Head of caudate nucleus (tissue), 42 donors: Measurements from ENCODE around the gene SLC49A4.

Experiments
- DNase-seq, 42 donors: peaks; one replicate each; pipeline versions ENCODE4 v3.0.0 to v3.0.0-alpha.2; 2020 to 2021; ENCODE audit warnings: mixed read lengths in 7 of 42
- intact Hi-C: fragments of 100-400 bp; cut with DNase I; formaldehyde crosslinking; loops from one replicate; pipeline ENCODE4 v1.15.0; 2022

Gene SLC49A4

DNA sequence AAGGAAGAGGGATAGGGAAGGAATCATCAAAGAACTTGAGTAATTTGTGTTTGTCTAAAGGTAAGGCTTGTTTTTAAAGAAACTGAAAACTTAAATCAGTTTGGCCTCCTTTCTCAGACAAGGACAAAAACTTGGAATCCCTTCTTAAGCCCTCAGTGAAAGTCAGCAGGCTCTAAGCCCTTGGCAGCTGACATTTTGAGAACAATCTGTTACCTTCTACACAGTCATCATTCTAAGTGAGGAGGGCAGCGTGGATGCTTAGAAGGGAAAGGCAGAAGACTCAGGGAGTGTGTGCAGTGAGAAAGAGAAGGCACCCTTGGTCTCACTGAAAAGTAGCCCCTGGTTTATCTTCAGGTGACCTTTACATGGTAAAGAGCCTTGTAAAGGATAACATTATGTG is 12.1 kb upstream of the SLC49A4 start:
- DNase-seq: no peak
- intact Hi-C loops: no loop called here

DNA sequence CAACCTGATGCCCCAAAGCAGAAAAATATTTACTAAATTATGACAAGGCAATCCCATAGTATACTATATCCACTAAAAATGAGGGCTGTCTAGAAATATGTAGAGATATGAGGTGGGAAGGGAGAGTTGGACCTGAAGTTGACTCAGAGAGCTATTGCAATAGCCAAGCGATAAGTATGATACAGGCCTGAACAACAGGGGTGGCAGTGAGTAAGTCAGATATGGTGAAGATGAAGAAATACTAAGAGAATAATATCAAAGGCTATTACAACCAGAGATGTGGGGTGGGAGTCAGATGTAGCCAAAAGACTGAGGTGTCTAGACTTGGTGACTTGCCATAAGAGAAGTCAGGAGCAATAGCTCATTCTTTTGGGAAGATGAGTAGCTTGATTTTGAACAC is 10.4 kb upstream of the SLC49A4 start:
- DNase-seq: no peak
- intact Hi-C loops: no loop called here

DNA sequence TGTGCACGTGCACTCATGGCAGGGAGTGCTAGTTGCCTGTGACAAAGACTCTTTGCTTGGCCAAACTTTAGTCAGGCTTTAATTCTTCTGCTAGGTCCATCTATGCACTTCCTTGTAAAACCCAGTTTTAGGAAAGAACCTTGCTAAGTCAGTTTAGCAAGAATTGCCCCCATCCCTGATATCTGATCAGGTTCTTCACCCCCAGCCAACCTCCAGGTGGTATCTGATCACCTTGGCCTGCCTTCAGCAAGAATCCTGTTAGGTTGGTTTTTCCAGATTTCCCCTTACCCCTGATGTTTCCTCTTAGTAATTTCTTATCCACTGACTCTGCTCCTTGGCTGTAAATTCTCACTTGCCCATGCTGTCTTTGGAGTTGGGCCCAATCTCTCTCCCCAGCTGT is 9.6 kb upstream of the SLC49A4 start:
- DNase-seq: no peak
- intact Hi-C loops: no loop called here

DNA sequence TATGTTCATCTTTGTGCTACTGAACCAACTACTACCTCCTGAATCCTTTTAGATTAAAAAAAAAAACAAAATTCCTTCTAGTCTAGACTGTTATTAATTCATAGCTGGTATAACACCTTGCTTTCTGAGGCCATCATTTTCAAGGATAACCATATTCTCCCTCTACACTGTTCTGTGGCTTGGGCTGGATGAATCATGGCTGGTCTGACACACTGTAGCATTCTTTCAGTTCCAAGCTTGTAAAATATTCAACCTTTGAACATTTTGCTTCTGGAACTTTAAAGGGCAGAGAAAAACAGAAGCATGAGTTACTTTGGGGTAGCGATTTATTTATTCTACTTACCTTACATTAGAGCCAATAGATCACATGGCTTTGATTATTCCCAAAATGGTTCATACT is 8.8 kb upstream of the SLC49A4 start:
- DNase-seq: no peak
- intact Hi-C loops: no loop called here

DNA sequence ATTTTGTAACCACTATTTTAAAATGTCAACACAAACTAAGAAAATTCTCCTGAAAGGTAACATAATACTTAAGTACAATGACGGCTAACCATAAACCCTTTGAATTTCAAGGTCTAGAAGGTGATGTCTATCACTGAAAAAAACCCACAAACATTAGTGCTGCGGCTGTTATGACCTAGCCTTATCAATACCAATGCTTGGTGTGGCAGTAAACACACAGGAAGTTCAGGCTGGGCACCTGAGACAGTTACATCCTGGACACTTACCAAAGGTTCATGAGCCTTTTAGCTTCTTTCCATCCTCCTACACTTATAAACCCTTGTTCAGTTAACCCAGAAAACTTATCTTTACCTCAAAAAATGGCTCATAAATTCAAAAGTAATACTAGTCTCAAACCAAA is 7.0 kb upstream of the SLC49A4 start:
- intact Hi-C loops: no loop called here
- DNase-seq: no peak

DNA sequence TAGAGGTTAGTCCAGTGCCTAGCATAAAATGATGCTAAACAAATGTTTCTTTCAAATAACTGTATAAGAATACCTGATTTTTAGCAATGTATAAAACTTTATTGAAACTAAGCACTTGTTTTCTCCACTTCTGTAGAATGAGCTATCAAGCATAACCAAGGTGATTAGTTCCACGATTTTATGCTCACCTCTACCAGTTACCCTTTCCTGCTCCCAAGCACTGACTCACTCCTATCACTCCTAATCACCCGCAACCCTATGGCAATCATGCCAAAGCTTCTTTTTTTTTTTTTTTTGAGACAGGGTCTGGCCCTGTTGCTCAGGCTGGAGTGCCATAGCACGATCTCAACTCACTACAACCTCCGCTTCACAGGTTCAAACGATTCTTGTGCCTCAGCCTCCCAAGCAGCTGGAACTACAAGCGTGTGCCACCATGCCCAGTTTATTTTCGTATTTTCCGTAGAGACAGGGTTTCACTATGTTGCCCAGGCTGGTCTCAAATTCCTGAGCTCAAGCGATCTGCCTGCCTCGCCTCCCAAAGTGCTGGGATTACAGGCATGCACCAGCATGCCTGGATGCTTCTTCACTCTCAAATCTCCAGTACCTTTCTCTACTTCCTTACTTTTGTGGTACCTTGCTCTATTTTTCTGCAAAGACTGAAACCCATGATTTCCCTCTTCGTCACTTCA is 5.1 kb upstream of the SLC49A4 start:
- no peak for DNase-seq
- intact Hi-C loops: no loop called here

DNA sequence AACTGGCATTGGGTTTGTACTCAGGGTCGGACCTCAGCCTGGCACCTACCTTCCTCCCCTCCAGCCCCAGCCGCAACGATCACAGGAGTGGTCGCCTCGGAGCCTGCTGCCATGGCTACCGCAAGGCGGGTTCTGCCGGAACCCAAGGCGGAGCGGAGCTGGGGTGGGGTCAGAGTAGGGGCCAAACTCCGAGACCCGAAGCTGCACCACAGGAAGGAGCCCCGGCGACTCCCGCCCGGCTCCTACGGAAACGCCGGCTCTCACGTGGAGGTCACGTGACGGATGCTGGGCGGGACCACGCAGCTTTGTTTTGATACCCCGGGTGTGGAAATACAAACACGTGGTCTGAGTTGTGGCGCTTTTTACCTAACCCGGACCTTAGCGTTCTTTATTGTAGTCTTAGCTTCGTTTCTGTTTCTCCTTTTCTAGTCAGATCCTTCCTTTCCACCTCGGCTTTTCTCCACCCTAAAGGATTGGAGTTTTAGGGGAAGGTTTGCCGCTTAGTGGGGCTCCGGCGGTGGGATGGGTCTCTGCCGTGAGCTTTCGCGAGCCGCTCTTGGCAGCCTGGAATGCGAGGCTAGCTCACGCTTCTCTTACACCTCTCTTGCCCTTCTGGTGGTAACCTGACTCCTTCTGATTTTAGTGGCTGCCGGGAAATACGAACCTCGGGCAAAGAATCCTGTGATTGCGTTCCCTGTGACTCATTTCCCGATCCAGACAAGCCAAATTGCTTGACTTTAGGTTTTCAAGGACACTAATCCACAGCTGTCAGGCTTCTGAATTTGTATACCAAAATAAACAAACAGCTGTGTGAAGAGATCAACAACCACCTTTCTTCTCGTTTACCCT is 1.1 kb upstream of the SLC49A4 start, which contains the start of gene HSPBAP1:
Gene HSPBAP1, minus strand, starts transcription at position 264 of the 849 bp plus-strand sequence. Its CDS starts 151 bp downstream, at position 113.
- intact Hi-C loops: no loop called here

DNA sequence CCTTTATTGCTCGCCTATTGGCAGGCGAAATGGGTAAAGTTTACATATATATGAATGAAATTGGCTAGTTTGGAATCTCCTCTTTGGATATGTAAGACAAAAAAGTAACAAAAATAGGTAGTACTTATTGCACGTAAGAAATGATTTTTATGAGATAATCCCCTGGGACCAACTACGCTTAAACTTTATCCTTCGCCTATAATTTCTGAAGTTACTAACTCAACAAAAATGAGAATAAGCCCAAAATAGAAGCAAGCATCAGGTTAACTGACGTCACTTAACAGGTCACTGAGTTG is 438 bp upstream of the SLC49A4 start:
- intact Hi-C loops: no loop called here
- no peak for DNase-seq

More for the DNA sequence above, 1.1 kb upstream of the SLC49A4 start, which contains the start of gene HSPBAP1:
- peak; percentile 89 to 99 (median 96) for DNase-seq

DNA sequence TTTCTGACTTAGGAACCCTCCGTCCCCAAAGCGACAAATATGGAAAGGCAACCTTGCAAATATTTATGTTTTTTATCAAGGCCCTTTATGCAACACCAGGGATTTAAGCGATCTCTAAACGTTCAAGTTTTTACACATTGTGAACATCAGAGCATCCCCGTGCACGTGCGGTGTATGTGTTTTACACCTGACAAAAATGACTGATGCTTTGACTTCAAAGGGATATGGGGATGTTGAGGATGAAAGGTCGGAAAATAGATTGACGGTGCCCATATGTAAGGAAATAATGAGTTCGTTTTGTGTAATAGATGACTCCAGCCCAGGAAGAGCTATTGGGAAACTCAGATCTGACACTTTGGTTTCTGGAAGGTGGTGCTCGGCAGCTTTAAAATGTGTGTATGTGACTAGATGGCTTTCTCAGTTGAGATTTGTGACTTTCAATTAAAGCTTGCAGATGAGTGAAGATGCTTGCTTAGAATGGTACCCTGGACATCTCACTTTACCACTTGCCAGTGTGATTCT is 866 bp downstream of the SLC49A4 start:
- intact Hi-C loops: no loop called here
- DNase-seq: no peak

DNA sequence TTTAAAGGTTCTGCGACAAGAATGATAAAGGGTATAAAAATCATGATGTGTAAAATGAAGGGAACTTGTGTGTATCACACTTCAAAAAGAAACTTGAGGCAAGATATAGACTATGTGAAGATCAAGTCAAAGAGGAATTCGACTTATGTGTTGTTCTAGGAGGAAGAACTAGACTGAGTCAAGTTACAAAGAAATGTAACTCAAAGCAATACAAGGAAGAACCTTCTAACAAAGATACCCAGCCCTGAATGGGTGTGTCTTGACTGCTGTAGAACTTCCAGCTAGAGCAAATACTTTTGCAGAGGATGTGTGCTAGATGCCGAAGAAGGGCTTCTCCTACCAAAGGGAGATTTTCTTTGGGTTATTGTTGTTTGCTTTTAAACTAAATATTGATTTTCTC is 2.4 kb downstream of the SLC49A4 start:
- DNase-seq: no peak
- intact Hi-C loops: no loop called here

DNA sequence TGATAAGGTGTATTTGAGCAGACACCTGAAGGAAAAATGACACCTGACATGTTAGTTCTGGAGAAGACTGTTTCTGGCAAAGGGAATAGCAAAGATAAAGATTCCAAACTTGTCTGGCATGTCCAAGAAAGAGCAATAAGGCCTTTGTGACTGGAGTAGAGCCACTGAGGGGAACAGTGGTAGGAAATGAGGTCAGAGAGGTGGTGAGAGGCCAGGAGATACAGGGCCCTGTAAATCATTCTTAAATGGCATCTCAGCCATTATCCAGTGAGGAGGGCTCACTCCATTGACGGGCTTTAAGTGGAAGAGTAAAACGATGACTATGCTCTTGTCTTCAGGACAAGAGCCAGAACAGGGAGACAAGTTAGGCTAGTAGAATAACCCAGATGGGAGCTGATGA is 4.5 kb downstream of the SLC49A4 start:
- DNase-seq: no peak
- intact Hi-C loops: no loop called here

DNA sequence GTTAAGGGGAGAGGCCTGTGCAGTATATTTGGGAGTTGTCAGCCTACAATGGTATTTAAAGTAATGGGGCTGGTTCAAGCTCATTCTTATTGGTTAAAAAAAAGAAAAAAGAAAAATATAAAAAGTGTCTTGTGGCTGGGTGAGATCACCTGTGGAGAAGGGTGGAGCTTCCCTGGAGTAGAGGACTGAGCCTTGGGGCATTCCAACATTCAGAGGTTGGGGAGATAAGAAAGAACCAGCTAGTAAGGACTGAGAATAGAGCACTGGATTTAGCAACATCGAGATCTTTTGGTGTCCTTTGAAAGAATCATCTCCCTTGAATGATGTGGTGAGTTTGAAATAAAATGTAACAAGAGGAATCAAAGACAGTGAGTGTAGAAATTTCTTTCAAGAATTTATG is 5.2 kb downstream of the SLC49A4 start:
- no peak for DNase-seq
- intact Hi-C loops: no loop called here

DNA sequence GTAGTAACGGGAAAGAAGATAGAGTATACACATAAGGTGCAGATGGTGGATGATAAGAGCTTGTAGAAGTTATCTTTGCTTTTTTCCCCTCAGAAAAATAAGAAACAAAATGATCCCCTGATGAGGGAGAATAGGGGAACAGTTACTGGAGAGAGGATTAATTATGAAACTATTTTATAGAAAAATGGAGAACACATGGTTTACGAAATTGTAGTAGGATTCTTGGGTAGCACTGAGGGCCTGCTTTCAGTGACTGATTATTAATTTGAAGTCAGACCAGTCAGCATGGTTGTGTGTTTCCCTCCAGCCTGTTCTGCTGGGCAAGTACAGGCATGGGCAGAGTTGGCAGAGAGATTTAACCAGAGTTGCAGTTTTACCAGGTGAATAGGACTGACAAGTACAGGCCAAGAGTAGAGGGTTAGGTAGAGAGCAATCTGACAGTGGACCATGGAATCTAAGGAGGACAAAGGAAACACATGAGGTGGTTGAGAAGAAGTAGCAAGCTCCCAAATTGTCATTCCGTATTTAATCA is 5.9 kb downstream of the SLC49A4 start:
- intact Hi-C loops: no loop called here
- no peak for DNase-seq

DNA sequence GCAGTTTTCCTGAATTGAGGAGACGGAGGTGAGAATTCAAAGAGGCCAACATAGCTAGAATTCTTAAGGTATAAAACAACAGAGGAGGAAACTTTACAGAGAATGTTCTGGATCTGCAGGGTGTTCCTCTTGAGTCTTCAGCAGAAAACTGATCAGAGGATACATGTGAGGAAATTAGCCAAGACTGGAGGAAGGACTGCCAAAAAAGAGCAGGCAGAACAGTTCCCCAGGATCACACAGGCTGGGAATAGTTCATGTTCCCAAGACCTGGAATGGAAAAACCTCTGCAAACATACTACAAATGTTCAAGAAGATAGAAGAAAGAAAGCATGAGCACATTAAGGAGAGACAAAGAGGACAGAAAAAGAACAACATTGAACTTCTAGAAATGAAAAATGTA is 7.5 kb downstream of the SLC49A4 start:
- intact Hi-C loops: no loop called here
- DNase-seq: no peak

DNA sequence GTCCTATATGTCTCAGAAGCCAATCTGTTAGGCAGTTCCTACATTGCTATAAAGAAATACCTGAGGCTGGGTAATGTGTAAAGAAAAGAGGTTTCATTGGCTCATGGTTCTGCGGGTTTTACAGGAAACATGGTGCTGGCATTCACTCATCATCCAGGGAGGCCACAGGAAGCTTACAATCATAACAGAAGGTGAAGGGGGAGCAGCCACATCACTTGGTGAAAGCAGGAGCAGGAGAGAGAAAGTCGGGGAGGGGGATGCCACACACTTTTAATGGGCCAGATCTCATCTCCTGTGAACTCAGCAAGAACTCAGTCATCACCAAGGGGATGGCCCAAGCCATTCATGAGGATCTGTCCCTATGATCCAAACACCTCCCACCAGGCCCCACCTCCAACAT is 9.1 kb downstream of the SLC49A4 start:
- no peak for DNase-seq
- intact Hi-C loops: no loop called here

DNA sequence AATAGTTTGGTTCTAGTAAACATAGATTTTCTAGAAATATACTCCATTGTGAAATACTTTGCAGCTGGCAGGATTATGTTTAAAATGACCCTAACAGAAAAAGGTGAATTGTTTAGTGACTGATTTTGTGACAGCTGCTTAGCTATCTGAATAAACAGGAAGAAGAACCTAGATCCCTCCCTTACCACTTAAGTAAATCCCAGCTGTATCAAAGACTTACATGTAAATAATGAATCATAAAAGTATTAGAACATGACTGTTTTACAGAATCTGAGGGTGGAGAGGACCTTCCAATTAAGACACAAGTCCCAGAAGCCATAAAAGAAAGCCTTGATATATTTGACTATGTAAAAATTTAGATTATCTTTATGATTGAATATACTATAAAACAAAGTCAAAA is 15.9 kb downstream of the SLC49A4 start:
- no peak for DNase-seq
- intact Hi-C loops: no loop called here

DNA sequence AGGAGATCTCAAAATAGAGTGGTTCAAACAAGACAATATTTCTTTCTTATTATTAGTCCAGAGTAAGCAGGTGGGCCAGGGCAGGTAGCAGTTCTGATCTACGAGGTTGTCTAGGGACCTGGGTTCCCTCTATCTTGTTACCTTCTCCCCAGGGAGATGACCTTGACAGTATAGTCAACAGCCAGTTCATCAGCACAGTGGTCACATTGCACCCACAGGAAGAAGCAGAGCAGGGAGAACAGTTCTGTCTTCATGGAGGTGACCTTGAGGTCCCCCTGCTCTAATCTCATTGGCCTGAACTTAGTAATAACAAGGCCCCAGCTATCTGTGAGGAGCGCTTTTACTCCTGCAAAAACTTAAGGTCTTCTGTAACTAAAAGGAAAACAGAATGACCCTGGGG is 21.7 kb downstream of the SLC49A4 start:
- intact Hi-C loops: no loop called here
- DNase-seq: no peak

DNA sequence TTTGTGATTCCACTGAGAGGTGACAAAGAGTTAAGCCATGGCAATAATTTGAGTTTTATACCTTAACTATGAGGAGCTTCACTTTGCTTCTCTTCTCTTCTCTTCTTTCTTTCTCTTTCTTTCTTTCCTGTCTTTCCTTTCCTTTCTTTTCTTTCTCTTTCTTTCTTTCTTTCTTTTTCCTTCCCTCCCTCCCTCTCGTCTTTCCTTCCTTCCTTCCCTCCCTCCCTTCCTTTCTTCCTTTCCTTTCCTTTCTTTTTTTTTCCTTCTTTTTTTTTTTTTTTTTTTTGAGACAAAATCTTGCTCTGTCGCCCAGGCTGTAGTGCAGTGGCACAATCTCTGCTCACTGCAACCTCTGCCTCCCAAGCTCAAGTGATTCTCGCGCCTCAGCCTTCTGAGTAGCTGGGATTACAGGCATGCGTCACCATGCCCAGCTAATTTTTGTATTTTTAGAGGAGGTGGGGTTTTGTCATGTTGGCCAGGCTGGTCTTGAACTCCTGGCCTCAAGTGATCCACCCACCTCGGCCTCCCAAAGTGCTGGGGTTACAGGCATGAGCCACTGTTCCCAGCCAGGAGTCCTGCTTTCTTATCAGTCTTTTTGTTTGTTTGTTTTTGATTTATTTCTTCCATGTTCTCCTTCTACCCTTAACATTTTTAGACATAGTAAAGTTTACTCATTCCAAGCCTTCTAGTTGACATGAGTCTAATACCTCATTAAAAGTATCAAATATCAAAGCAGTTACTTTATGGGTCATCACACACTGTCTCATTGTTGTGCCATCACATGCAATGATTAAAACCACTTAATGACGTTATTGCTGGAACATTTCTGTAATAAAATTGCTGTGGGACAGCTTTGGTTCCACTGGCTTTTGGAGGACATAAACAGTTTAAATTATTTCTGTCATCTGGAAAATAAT is 29.9 kb downstream of the SLC49A4 start:
- intact Hi-C loops: no loop called here
- no peak for DNase-seq

DNA sequence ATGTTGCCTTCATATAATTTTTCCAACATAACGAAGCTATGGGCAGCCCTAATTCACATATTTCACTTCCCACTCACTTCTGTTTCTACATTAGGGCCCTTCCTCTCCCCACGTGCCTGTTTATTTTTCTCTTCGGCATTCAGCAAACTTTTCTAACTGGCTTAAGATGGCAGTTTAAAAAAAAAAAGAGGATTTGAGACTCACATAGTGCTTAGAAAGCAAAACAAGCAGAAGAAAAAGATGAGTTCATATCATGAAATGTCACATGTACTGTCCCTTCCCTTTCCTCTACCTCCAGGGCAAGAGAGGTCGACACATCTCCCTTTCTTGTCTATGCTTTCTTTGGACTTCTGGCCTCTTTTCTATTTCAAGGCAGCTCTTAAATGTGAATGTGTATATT is 30.6 kb downstream of the SLC49A4 start:
- intact Hi-C loops: no loop called here
- no peak for DNase-seq
